DMS153 treated with DMSO at 0.1 percent for 48 hours (cell line): ENCODE measurements around the gene OSCAR.

ENCODE experiments used
- DNase-seq: peaks from one replicate; lab custom pipeline; 2025; ENCODE audit not compliant: unreplicated experiment; lab: John Stamatoyannopoulos, UW

OSCAR gene

GRCh38 chr19:54100561-54100960 lies at the start of gene OSCAR:
TSS of gene OSCAR (minus strand) at chr19:54100803. CDS start at chr19:54100792, 11 bp downstream.
- DNase-seq = no peak

GRCh38 chr19:54149021-54149812 lies 48.6 kb upstream of the OSCAR start:
- no peak for DNase-seq

DNA sequence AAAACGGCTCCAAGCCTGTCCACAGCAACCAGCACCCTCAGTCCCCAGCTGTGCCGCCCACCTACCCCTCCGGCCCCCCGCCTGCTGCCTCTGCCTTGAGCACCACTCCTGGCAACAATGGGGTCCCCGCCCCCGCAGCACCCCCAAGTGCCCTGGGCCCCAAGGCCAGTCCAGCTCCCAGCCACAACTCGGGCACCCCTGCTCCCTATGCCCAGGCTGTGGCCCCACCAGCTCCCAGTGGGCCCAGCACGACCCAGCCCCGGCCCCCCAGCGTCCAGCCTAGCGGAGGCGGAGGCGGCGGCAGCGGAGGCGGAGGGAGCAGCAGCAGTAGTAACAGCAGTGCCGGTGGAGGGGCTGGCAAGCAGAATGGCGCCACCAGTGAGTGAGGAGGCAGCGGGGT lies 47.6 kb upstream of the OSCAR start:
- no peak for DNase-seq

GRCh38 chr19:54147676-54148075 lies 47.1 kb upstream of the OSCAR start:
- DNase-seq = no peak

GRCh38 chr19:54145541-54146158 lies 45.0 kb upstream of the OSCAR start:
- no peak for DNase-seq

DNA sequence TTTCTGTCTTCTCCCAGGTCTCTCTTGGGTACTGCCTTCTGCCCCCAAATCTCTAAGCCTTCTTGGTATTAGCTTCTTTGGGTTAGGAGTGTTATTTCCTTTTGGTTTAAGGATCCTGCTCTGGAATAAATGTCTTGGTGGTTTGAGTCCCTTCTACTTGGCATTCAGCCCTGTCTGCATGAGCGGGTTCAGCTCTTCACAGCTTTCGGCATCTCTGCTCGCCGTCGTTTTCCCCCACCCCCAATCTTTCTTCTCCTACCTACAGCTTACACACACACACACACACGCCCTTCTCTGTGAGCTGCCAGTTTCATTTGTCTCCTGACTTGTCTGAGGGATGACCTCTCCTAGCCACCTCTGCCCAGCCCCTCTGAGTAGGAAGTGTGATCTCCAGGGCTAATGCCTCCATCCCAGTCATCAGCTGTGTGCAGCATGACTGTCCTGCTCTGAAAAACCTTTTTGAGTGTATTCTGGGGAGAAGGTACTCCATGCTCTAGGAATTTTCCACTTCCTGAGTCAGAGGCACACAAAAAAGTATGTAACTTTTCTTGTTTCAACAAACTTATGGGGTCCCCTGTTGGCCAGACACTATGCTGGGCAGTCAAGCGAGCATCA lies 41.7 kb upstream of the OSCAR start:
- no peak for DNase-seq

- no peak for DNase-seq
Observed at GRCh38 chr19:54141356-54141755, 40.8 kb upstream of the OSCAR start.

- no peak for DNase-seq
Observed at GRCh38 chr19:54138489-54139256, 38.1 kb upstream of the OSCAR start.

DNA sequence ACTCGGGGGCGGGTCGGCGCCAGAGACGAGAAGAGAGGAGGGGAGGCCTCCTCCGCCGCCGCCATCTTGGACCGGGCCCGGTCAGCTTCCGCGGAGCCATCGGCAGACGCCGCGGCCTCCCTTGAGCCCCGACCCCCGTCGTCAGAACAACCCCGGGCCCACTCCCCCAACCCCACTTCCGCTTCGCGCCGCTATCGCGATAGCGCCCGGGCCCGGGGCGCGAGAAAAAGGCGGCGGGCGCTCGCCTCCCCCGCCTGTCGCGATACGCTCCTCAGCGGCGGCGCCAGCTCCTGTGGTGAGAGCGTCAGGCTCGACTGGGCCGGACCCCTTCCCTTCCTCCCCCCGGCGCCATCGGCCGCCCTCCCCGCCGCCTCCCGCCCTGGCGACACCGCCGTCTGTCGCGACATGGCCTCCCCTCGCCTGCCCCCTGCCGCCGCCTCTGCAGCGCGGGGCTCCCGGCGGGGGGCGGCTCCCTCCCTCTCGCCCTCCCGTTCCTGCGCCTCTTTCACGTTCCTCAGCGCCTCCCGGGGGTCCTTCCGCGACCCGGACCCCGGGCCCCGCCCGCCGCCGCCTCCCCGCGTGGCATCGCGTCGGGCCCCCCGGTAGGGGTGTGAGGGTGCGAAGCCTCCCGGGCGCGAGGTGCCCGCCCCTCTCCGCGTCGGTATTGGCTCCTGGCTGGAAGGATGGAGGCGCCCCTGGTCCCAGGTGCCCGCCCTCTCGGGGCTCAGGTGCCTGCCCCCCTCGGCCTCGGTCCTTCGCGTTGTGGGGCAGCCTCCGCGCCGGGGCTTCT lies 37.3 kb upstream of the OSCAR start, which contains the start of gene CNOT3:
Gene CNOT3 (plus strand): TSS at position 64 of the 790 bp plus-strand sequence. CDS start 5,217 bp downstream, outside the sequence.
- no peak for DNase-seq

GRCh38 chr19:54136864-54137698 lies 36.5 kb upstream of the OSCAR start:
- DNase-seq = peak; percentile 100

- no peak for DNase-seq
Observed at GRCh38 chr19:54136086-54136863, 35.7 kb upstream of the OSCAR start.

DNA sequence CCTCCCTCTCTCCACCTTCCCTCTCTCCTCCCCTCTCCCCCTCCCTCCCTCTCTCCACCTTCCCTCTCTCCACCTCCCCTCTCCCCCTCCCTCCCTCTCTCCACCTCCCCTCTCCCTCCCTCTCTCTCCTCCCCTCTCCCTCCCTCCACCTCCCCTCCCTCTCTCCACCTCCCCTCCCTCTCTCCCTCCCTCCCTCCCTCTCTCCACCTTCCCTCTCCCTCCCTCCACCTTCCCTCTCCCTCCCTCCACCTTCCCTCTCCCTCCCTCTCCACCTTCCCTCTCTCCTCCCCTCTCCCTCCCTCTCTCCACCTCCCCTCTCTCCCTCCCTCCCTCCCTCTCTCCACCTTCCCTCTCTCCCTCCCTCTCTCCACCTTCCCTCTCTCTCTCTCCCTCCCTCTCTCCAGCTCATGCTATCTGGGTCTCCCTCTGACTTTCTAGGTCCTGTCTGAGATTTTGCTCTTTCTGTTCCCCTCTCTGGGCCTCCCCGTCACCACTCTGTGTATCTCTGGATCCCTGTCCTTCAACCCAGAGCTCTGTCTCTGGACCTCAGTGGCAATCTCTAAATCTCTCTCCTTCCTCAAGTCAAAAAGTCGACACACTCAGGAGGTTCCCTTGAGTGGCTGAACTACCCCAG lies 33.5 kb upstream of the OSCAR start:
- DNase-seq = no peak

GRCh38 chr19:54133312-54133956 lies 32.8 kb upstream of the OSCAR start:
- peak; percentile 54 for DNase-seq

- DNase-seq = no peak
Observed at GRCh38 chr19:54129617-54129996, 29.0 kb upstream of the OSCAR start.

DNA sequence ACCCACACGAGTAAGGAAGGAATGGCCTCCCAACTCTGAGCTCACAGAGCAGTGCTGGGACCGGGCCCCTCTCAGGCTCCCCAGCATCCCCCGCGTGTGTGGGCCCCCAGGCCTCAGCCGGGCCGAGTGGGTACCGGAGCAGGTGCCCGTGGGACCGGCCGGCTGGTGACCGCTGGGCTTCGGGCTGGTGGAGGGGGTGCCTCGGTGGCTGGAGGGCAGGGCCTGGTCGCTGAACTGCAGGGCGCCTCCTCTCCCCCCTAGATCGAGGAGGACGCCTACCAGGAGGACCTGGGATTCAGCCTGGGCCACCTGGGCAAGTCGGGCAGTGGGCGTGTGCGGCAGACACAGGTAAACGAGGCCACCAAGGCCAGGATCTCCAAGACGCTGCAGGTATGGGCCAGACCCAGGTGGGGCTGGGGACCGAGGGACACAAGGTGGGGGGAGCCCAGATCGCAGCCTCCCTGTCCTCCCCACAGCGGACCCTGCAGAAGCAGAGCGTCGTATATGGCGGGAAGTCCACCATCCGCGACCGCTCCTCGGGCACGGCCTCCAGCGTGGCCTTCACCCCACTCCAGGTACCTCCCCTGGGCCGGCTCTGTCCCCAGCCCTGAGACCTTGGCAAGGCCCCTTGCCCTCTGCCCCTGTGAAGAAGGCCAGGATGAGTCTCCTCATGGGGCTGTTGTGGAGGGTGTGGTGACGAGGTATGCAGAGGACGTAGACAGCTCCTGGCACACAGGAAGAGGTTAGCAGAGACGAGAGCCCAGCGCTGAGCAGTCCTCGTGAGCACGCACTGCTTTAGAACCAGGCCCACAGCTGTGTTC lies 28.4 kb upstream of the OSCAR start:
- no peak for DNase-seq

- no peak for DNase-seq
Observed at GRCh38 chr19:54128441-54128725, 27.8 kb upstream of the OSCAR start.

GRCh38 chr19:54127688-54128440 lies 27.3 kb upstream of the OSCAR start:
- DNase-seq = no peak
